SK-N-SH (cell line): ENCODE results near the gene NPC2. TPM values are rescaled to one million over a fixed set of nuclear protein-coding genes. Genes with fewer than 3 reads are reported as not detected.

Experiments used
- CTCF ChIA-PET: fragments of 300-600, 350-600 bp; formaldehyde crosslinking; extraction: SDS; loops from one replicate; lab custom pipeline; 2021; lab: Yijun Ruan, JAX
- POLR2A ChIA-PET: fragments of 350-600 bp; sonication (Branson Sonifier 250); formaldehyde crosslinking; extraction: SDS; loops from one replicate; lab custom pipeline; 2020; ENCODE audit warnings: antibody characterized with exemption, inconsistent platforms; lab: Yijun Ruan, JAX
- DNase-seq: peaks from one replicate; pipeline ENCODE4 v3.0.0; 2012
- H2AFZ ChIP-seq: fragments of 200-600 bp; sonication (generic); 2 replicates; pipeline ENCODE4 v1.8.1; 2016; ENCODE audit warnings: antibody characterized with exemption, mild to moderate bottlenecking, low read depth
- H3F3A ChIP-seq: fragments of 200-600 bp; sonication (generic); replicated peaks from 2 replicates; pipeline ENCODE3; 2016; ENCODE audit warnings: antibody characterized with exemption, mild to moderate bottlenecking; ENCODE audit not compliant: insufficient read depth
- H3K27ac ChIP-seq, 2 experiments: fragments of 200-500 bp in 1 of 2; fragments of 200-600 bp in 1 of 2; sonication (Bioruptor generic) in 1 of 2; sonication (generic), shearing (Covaris generic) in 1 of 2; 2 replicates each; pipeline versions ENCODE4 v1.5.1 to v1.6.1; 2014 to 2016; ENCODE audit warnings: low read depth in 2 of 2, inconsistent platforms in 1 of 2, low read length in 1 of 2, mild to moderate bottlenecking in 1 of 2, mixed read lengths in 1 of 2
- H3K27me3 ChIP-seq: fragments of 200-600 bp; sonication (generic), shearing (Covaris generic); 2 replicates; pipeline ENCODE4 v1.6.1; 2016; ENCODE audit warnings: mixed run types; ENCODE audit not compliant: insufficient read depth
- H3K36me3 ChIP-seq, 2 experiments: fragments of 200-500 bp in 1 of 2; fragments of 200-600 bp in 1 of 2; sonication (Bioruptor generic) in 1 of 2; sonication (generic) in 1 of 2; replicated peaks in 1 of 2; 2 replicates each; pipeline versions ENCODE3 to v1.5.1; 2014 to 2016; ENCODE audit warnings: low read length in 1 of 2, mild to moderate bottlenecking in 1 of 2; ENCODE audit not compliant: insufficient read depth in 2 of 2, control insufficient read depth in 1 of 2
- H3K4me1 ChIP-seq, 2 experiments: fragments of 200-500 bp in 1 of 2; fragments of 200-600 bp in 1 of 2; sonication (Bioruptor generic) in 1 of 2; sonication (generic), shearing (Covaris generic) in 1 of 2; 2 replicates each; pipeline versions ENCODE4 v1.5.1 to v1.6.1; 2014 to 2016; ENCODE audit warnings: low read depth in 1 of 2, low read length in 1 of 2, mixed run types in 1 of 2; ENCODE audit not compliant: insufficient read depth in 2 of 2, control insufficient read depth in 1 of 2
- H3K4me2 ChIP-seq: fragments of 200-600 bp; sonication (generic), shearing (Covaris generic); 2 replicates; pipeline ENCODE4 v1.6.1; 2017; ENCODE audit warnings: mixed run types
- H3K4me3 ChIP-seq, 2 experiments: fragments of 200-500 bp in 1 of 2; fragments of 200-600 bp in 1 of 2; sonication (Bioruptor generic) in 1 of 2; sonication (generic), shearing (Covaris generic) in 1 of 2; 2 replicates each; pipeline versions ENCODE4 v1.5.1 to v1.8.1; 2014 to 2016; ENCODE audit warnings: low read depth in 2 of 2, inconsistent platforms in 1 of 2, low read length in 1 of 2, mild to moderate bottlenecking in 1 of 2, mixed read lengths in 1 of 2, moderate library complexity in 1 of 2
- H3K79me2 ChIP-seq: fragments of 200-600 bp; sonication (generic); 2 replicates; pipeline ENCODE4 v1.8.1; 2017; ENCODE audit warnings: mild to moderate bottlenecking; ENCODE audit not compliant: insufficient read depth
- H3K9ac ChIP-seq: fragments of 200-600 bp; sonication (generic); 2 replicates; pipeline ENCODE4 v1.6.1; 2017; ENCODE audit warnings: mixed run types
- H3K9me2 ChIP-seq: fragments of 200-600 bp; sonication (generic); 2 replicates; pipeline ENCODE4 v1.6.1; 2017; ENCODE audit warnings: mixed run types
- H3K9me3 ChIP-seq: fragments of 200-600 bp; sonication (generic); 2 replicates; pipeline ENCODE4 v1.6.1; 2017; ENCODE audit warnings: mixed run types, mild to moderate bottlenecking, moderate library complexity
- H4K20me1 ChIP-seq: fragments of 200-600 bp; sonication (generic); 2 replicates; pipeline ENCODE4 v1.6.1; 2017; ENCODE audit warnings: mild to moderate bottlenecking, mixed run types; ENCODE audit not compliant: insufficient read depth
- ELF1 ChIP-seq: IDR thresholded peaks from 2 replicates; pipeline ENCODE4 v1.4.0; 2012
- EP300 ChIP-seq, 2 experiments: IDR thresholded peaks; 2 replicates each; pipeline versions ENCODE4 v1.4.0 to v1.6.1; 2012; ENCODE audit warnings: borderline replicate concordance in 1 of 2, low read depth in 1 of 2, low read length in 1 of 2
- EZH2phosphoT487 ChIP-seq: fragments of 200-600 bp; sonication (generic); IDR thresholded peaks from 2 replicates; pipeline ENCODE4 v1.6.1; 2017; ENCODE audit warnings: low read depth, mixed run types, mild to moderate bottlenecking, antibody characterized with exemption, moderate library complexity, borderline replicate concordance
- FOXJ3 ChIP-seq: sonication (generic); formaldehyde crosslinking; IDR thresholded peaks from 2 replicates; pipeline ENCODE4 v1.5.1; 2020; ENCODE audit warnings: mild to moderate bottlenecking, missing genetic modification reagents
- FOXM1 ChIP-seq: IDR thresholded peaks from 2 replicates; pipeline ENCODE4 v1.4.0; 2012; ENCODE audit warnings: low read depth, mild to moderate bottlenecking
- GABPA ChIP-seq: IDR thresholded peaks from 2 replicates; pipeline ENCODE4 v1.4.0; 2012; ENCODE audit warnings: low read depth, mild to moderate bottlenecking
- JUND ChIP-seq: IDR thresholded peaks from 2 replicates; pipeline ENCODE4 v1.4.0; 2012
- MAX ChIP-seq: IDR thresholded peaks from 2 replicates; pipeline ENCODE4 v1.4.0; 2012; ENCODE audit warnings: low read depth
- MEF2A ChIP-seq: IDR thresholded peaks from 2 replicates; pipeline ENCODE4 v1.4.0; 2012; ENCODE audit warnings: low read depth, borderline replicate concordance
- PBX3 ChIP-seq: IDR thresholded peaks from 2 replicates; pipeline ENCODE4; 2012
- POLR2AphosphoS5 ChIP-seq: IDR thresholded peaks from 2 replicates; pipeline ENCODE4 v1.6.1; 2012; ENCODE audit warnings: low read depth, low read length
- RFX5 ChIP-seq: IDR thresholded peaks from 2 replicates; pipeline ENCODE4 v1.6.1; 2012; ENCODE audit warnings: mild to moderate bottlenecking, improper control_type of control experiment, low read length
- RXRA ChIP-seq: IDR thresholded peaks from 2 replicates; pipeline ENCODE4 v1.4.0; 2012; ENCODE audit warnings: low read depth, mild to moderate bottlenecking, borderline replicate concordance
- SIN3A ChIP-seq: IDR thresholded peaks from 2 replicates; pipeline ENCODE4 v1.6.1; 2012; ENCODE audit warnings: low read depth, mild to moderate bottlenecking, low read length, moderate library complexity, borderline replicate concordance
- SMC3 ChIP-seq: IDR thresholded peaks from 2 replicates; pipeline ENCODE4 v1.6.1; 2012; ENCODE audit warnings: low read depth, low read length, improper control_type of control experiment
- TAF1 ChIP-seq: IDR thresholded peaks from 2 replicates; pipeline ENCODE4 v1.6.1; 2012; ENCODE audit warnings: low read depth, mild to moderate bottlenecking, low read length, moderate library complexity, borderline replicate concordance
- TCF12 ChIP-seq: IDR thresholded peaks from 2 replicates; pipeline ENCODE4 v1.4.0; 2012
- USF1 ChIP-seq: IDR thresholded peaks from 2 replicates; pipeline ENCODE4 v1.4.0; 2012; ENCODE audit warnings: low read depth, borderline replicate concordance
- USF2 ChIP-seq: fragments of 150-350 bp; IDR thresholded peaks from 2 replicates; pipeline ENCODE4 v1.6.1; 2017; ENCODE audit warnings: antibody characterized with exemption, low read length, low read depth, borderline replicate concordance
- whole genome bisulfite sequencing: methylation state at CpG from one replicate; pipeline ENCODE4 v1.1.6; 2017; ENCODE audit warnings: low lambda C conversion rate; 5-methylcytosine and 5-hydroxymethylcytosine counted together
- polyA plus RNA-seq, 3 experiments: library from polyadenylated mRNA; depleted of rRNA; stranded (reverse); fragments of >200 nt; gene quantifications; 2 replicates each; pipeline ENCODE4 v1.2.3, GENCODE V29; 2012

NPC2 gene
- polyA plus RNA-seq, 1 of the 3 experiments (the other 2 are of a cell fraction) = 522 TPM

GRCh38 chr14:74444866-74445265, 48.2 kb downstream of the NPC2 start:
- no peak for TF ChIP-seq FOXJ3 (CRISPR knock-in tag)
- no peak for TF ChIP-seq ELF1
- TF ChIP-seq POLR2AphosphoS5 = no peak
- no peak for TF ChIP-seq RXRA
- no peak for TF ChIP-seq TCF12
- ChIA-PET CTCF (interaction anchor here (1.4 kb wide), 1 partner anchor 14 kb away, joined by 3 read pairs; no protein-coding TSS in a partner anchor), POLR2A (no interaction called here)
- no peaks in the 10 kb centered on the region for H3K9me2 ChIP-seq
- peaks cover 22% of the 10 kb centered on the region for H3K27me3 ChIP-seq
- no peak overlapping the region for H3K27ac ChIP-seq
- H3K4me3 ChIP-seq = no peak overlapping the region
- H3K4me1 ChIP-seq = no peaks in the 10 kb centered on the region
- H3F3A ChIP-seq = no peaks in the 10 kb centered on the region
- no peaks in the 10 kb centered on the region for H3K36me3 ChIP-seq
- H2AFZ ChIP-seq = no peak overlapping the region
- DNase-seq = no peak
- 50% methylated on average over 3 of the region's 3 CpGs for WGBS
- no peaks in the 10 kb centered on the region for H3K9me3 ChIP-seq
- no peaks in the 10 kb centered on the region for H4K20me1 ChIP-seq
- no peaks in the 10 kb centered on the region for H3K79me2 ChIP-seq
- H3K9ac ChIP-seq = no peak overlapping the region
- no peak overlapping the region for H3K4me2 ChIP-seq

GRCh38 chr14:74442757-74443156, 50.3 kb downstream of the NPC2 start:
- H3K4me3 ChIP-seq = no peak overlapping the region
- H3K9ac ChIP-seq = no peak overlapping the region
- H3K27ac ChIP-seq = no peak overlapping the region
- H3K36me3 ChIP-seq = no peaks in the 10 kb centered on the region
- no peaks in the 10 kb centered on the region for H3F3A ChIP-seq
- TF ChIP-seq GABPA = no peak
- no peak for TF ChIP-seq JUND
- TF ChIP-seq SMC3 = no peak
- no peak for TF ChIP-seq USF1
- no peak for TF ChIP-seq FOXM1
- no peak for TF ChIP-seq PBX3
- no peak for TF ChIP-seq MEF2A
- TF ChIP-seq MAX = no peak
- TF ChIP-seq EZH2phosphoT487 = no peak
- TF ChIP-seq USF2 = no peak
- TF ChIP-seq TAF1 = no peak
- TF ChIP-seq SIN3A = no peak
- no peak for TF ChIP-seq EP300 (IDR thresholded peaks at IDR 0.05; ENCODE audit: borderline replicate concordance in 1 of 2, low read depth in 1 of 2, low read length in 1 of 2)
- TF ChIP-seq RFX5 = no peak
- TF ChIP-seq RXRA = no peak
- no peak for DNase-seq
- CTCF ChIA-PET = interaction anchor here (0.7 to 2.3 kb wide), 2 partner anchors 37 to 1378 kb away, joined by 4 to 6 read pairs; no protein-coding TSS in a partner anchor
- H4K20me1 ChIP-seq = no peaks in the 10 kb centered on the region
- POLR2A ChIA-PET = no interaction called here
- H3K4me1 ChIP-seq = no peaks in the 10 kb centered on the region
- no peaks in the 10 kb centered on the region for H3K9me2 ChIP-seq
- no peak overlapping the region for H3K4me2 ChIP-seq
- no peaks in the 10 kb centered on the region for H3K9me3 ChIP-seq
- no peak overlapping the region for H2AFZ ChIP-seq
- H3K27me3 ChIP-seq = peaks cover 23% of the 10 kb centered on the region
- no peaks in the 10 kb centered on the region for H3K79me2 ChIP-seq
